G401.6 (cell line): ENCODE results near the gene GPBP1.
A peak's percentile ranks its signal among the peaks of the same experiment; 100 is the strongest.
"Not testable (repeated sequence)": the region's sequence is repeated elsewhere in the genome, so short reads cannot be mapped to it uniquely, and the experiment has no call there.

ENCODE experiments used
- FAIRE-seq: peaks from 2 replicates; lab custom pipeline; 2012; peaks lifted over from hg19 to GRCh38; lab: Jason Lieb, UNC

Gene GPBP1

GRCh38 chr5:57211039-57211438 lies 37.2 kb downstream of the GPBP1 start:
- no peak for FAIRE-seq

- FAIRE-seq = no peak
These were observed 41.9 kb downstream of the GPBP1 start for GRCh38 chr5:57215629-57216195.

GRCh38 chr5:57216714-57217113 lies 42.9 kb downstream of the GPBP1 start:
- FAIRE-seq = no peak

GRCh38 chr5:57219386-57219785 lies 45.5 kb downstream of the GPBP1 start:
- no peak for FAIRE-seq

GRCh38 chr5:57221049-57221568 lies 47.2 kb downstream of the GPBP1 start:
- peak; percentile 96 for FAIRE-seq

GRCh38 chr5:57225553-57225952 lies 51.7 kb downstream of the GPBP1 start:
- FAIRE-seq = no peak

- no peak for FAIRE-seq
These were observed 55.5 kb downstream of the GPBP1 start for GRCh38 chr5:57229313-57229712.

GRCh38 chr5:57231607-57232006 lies 57.7 kb downstream of the GPBP1 start:
- no peak for FAIRE-seq

- FAIRE-seq = no peak
These were observed 58.6 kb downstream of the GPBP1 start for GRCh38 chr5:57232293-57233033.

- no peak for FAIRE-seq
These were observed 69.7 kb downstream of the GPBP1 start for GRCh38 chr5:57243286-57244137.

- FAIRE-seq = no peak
These were observed 70.5 kb downstream of the GPBP1 start for GRCh38 chr5:57244331-57244730.

- FAIRE-seq = no peak
These were observed 72.6 kb downstream of the GPBP1 start for GRCh38 chr5:57246426-57246825.

GRCh38 chr5:57247765-57248164 lies 73.9 kb downstream of the GPBP1 start:
- FAIRE-seq = no peak

GRCh38 chr5:57249265-57249874 lies 75.5 kb downstream of the GPBP1 start:
- FAIRE-seq = no peak

GRCh38 chr5:57258052-57258451 lies 84.2 kb downstream of the GPBP1 start:
- no peak for FAIRE-seq

GRCh38 chr5:57258943-57259342 lies 85.1 kb downstream of the GPBP1 start:
- no peak for FAIRE-seq

- no peak for FAIRE-seq
These were observed 85.8 kb downstream of the GPBP1 start for GRCh38 chr5:57259704-57260103.

GRCh38 chr5:57262541-57262940 lies 88.7 kb downstream of the GPBP1 start:
- FAIRE-seq = no peak

GRCh38 chr5:57267805-57268204 lies 93.9 kb downstream of the GPBP1 start:
- FAIRE-seq = no peak

GRCh38 chr5:57276353-57276752 lies 102.5 kb downstream of the GPBP1 start:
- FAIRE-seq = no peak

- peak; percentile 84 for FAIRE-seq
These were observed 103.2 kb downstream of the GPBP1 start for GRCh38 chr5:57277085-57277484.

- no peak for FAIRE-seq
These were observed 107.0 kb downstream of the GPBP1 start for GRCh38 chr5:57280853-57281252.

- not testable (repeated sequence) for FAIRE-seq
These were observed 111.2 kb downstream of the GPBP1 start for GRCh38 chr5:57285084-57285483.
